GM19467 (cell line): ENCODE data around the gene GMPS.
A peak's percentile ranks its signal among the peaks of the same experiment; 100 is the strongest.
"Not testable (repeated sequence)": the region's sequence is repeated elsewhere in the genome, so short reads cannot be mapped to it uniquely, and the experiment has no call there.

Experiments used
- ATAC-seq: cut with Tn5 transposase; IDR thresholded peaks from one replicate; pipeline ENCODE4 v1.9.1; 2021; ENCODE audit warnings: mild to moderate bottlenecking, moderate library complexity; ENCODE audit not compliant: unreplicated experiment

The GMPS gene

GRCh38 chr3:155870133-155870944 is at the start of gene GMPS:
Gene GMPS (plus strand): TSS chr3:155870650. CDS start chr3:155870871, 221 bp downstream.
- ATAC-seq, result peak; percentile 91

GRCh38 chr3:155828490-155829098 is 41.9 kb upstream of the GMPS start:
- not testable (repeated sequence) for ATAC-seq

- ATAC-seq, result no peak
These were observed 34.9 kb upstream of the GMPS start for GRCh38 chr3:155835341-155836071.

DNA sequence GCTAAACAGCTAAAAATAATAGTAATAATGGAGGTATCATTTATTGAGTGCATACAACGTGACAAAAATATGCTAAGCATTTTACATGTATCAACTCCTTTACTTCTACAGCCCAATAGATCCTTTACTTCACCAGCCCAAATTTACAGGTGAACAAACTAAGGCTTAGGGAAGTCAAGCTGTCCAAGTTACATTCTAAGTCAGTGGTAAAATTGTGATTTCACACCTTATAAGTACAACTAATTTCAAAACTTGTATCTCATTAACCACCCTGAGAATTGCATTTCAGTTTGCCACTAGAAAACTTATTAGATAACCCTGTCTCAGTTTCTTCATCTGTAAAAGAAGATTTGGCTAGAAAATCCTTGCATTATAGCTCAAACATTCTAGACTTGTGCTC is 26.9 kb upstream of the GMPS start:
- ATAC-seq, result no peak

DNA sequence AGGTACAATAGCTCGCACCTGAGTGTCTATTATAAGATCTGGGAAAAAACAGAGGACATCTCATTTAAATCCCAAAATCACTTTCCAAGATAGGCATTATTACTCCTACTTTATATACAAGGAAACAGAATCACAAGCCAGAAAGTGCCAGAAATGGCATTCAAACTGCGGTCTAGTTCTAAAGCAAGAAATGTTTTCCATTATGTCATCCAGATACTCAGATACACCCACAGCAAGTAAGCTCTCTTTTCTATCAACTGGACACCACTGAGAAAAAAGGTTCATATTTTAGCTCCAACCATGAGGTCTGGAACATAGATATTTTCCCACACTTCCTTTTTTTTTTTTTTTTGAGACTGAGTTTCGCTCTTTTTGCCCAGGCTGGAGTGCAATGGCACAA is 24.3 kb upstream of the GMPS start:
- ATAC-seq, result no peak

DNA sequence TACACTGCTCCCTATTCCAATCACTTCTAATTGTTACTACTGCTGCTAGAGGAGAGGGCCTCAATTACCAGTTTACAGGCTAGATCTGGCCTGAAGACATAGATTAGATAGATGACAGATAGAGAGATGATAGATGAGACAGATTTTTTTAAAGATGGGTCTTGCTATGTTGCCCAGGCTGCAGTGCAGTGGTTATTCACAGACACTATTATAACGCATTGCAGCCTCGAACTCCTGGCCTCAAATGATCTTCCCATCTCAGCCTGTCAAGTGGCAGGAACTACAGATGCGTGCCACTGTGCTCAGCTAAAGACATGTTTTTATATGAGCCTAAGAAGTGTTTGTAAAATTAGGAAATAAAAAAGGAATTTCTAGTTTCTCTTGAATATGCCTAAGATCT is 22.5 kb upstream of the GMPS start:
- ATAC-seq, result no peak

DNA sequence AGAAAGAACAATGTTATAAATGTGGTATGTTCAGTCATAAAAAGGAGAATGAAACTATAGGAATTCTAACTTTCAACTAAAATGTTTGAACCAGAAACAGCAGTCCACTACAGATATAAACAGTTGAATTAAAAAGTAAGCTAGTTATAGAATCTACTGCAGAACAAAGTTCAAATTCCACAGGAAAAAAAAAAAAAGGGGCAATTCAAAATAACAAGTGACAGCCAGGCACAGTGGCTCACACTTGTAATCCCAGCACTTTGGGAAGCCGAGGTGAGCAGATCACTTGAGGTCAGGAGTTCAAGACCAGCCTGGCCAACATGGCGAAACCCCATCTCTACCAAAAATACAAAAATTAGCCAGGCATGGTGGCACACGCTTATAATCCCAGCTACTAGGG is 21.0 kb upstream of the GMPS start:
- not testable (repeated sequence) for ATAC-seq

- ATAC-seq, result no peak
These were observed 18.1 kb upstream of the GMPS start for GRCh38 chr3:155852341-155852740.

GRCh38 chr3:155853214-155854140 is 17.0 kb upstream of the GMPS start:
- ATAC-seq, result peak; percentile 1

- ATAC-seq, result peak; percentile 94
These were observed 16.1 kb upstream of the GMPS start, which contains the start of gene SLC33A1 for GRCh38 chr3:155854141-155854940. Gene SLC33A1 (minus strand): TSS chr3:155854427. CDS start chr3:155853997, 430 bp downstream.

- no peak for ATAC-seq
These were observed 10.6 kb upstream of the GMPS start for GRCh38 chr3:155859859-155860258.

GRCh38 chr3:155860424-155860823 is 10.0 kb upstream of the GMPS start:
- not testable (repeated sequence) for ATAC-seq

- ATAC-seq, result no peak
These were observed 8.8 kb upstream of the GMPS start for GRCh38 chr3:155861476-155862183.

GRCh38 chr3:155862290-155862982 is 8.0 kb upstream of the GMPS start:
- ATAC-seq, result not testable (repeated sequence)

GRCh38 chr3:155863072-155863784 is 7.2 kb upstream of the GMPS start:
- no peak for ATAC-seq

DNA sequence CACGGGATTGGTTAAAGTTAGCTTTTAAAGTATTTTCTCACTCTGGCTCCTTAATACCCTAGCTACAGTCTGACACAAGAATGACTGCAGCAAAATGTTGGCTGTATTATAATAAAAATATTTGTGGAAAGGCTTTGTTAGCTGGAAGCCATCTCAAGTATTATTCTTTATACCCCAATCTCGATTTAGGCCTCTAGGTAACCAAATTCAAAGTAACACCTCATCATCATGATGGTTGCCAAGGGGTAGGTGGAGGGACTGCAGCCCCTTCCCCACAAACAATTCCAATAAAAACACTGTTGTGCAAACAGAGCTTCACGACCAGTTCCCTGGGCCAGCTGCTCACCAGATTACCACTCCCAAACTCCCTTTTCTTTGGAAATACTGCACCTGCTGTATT is 759 bp upstream of the GMPS start:
- no peak for ATAC-seq

- ATAC-seq, result peak; percentile 19
These were observed 695 bp downstream of the GMPS start for GRCh38 chr3:155870945-155871745.
